ENCODE results near the gene RHO.
"Not testable (repeated sequence)": the region's sequence is repeated elsewhere in the genome, so short reads cannot be mapped to it uniquely, and the experiment has no call there.

The RHO gene

DNA sequence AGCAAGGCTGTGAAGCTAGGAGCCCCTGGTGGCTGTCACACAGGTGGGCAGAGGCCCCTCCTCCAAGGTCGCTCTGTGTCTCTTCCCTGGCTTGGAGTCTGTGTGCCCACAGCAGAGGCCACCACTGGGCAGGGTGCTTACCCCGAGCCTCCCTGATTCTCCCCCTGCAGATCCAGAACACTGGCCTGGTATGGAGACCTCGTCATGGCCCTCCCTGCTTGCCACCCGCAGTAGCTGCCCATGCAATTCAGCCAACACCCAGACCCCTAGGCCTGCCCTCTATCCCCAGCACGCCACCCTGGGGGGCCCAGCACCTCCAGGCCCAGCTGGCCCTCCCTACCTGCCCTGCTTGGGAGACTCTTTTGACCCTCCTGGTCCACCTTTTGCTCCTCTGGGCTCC, 5.5 kb upstream of the RHO start:
- DNase-seq = no peak

DNA sequence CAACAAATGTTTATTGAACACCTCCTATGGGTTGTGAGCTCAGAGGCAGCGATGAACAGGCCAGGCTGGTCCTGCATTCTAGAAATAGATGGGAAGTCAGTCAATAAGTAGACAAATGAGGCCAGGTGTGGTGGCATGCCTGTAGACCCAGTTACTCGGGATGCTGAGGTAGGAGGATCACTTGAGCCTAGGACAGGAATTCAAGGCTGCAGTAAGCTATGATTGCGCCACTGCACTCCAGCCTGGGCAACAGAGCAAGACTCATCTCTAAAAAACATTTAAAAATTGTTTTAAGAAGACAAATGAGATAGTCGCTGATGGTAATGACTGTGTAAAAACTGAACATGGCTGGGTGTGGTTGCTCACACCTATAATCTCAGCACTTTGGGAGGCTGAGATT, 4.4 kb upstream of the RHO start:
- no peak for DNase-seq

DNA sequence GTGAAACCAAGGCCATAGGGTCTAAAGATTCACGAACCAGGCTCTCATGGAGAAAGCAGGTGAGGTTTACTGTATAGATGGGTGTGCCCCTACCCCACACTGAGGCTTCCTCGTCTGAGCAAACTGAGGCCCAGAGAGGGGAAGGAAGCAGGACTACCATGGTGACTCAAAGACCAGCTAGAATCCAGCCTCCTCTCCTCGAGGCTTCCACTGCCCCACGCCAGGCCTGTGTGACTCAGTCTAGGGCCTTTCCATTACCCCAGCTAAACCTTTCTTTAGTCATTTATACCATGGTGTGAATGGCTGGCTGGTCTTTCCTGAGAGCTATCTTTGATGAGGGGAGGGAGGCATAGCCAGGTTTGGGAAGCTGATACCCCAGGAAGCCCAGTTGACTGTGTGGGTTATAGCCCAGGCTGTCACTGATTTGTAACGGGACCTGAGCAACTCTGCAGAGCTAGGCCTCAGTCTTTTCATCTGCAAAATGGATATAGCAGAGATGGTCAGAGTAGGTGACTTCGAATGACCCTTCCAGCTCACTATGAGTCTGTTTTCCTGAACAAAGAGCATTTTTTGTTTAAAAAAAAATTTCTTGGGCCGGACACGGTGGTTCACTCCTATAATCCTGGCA, 3.0 kb upstream of the RHO start:
- DNase-seq = no peak

DNA sequence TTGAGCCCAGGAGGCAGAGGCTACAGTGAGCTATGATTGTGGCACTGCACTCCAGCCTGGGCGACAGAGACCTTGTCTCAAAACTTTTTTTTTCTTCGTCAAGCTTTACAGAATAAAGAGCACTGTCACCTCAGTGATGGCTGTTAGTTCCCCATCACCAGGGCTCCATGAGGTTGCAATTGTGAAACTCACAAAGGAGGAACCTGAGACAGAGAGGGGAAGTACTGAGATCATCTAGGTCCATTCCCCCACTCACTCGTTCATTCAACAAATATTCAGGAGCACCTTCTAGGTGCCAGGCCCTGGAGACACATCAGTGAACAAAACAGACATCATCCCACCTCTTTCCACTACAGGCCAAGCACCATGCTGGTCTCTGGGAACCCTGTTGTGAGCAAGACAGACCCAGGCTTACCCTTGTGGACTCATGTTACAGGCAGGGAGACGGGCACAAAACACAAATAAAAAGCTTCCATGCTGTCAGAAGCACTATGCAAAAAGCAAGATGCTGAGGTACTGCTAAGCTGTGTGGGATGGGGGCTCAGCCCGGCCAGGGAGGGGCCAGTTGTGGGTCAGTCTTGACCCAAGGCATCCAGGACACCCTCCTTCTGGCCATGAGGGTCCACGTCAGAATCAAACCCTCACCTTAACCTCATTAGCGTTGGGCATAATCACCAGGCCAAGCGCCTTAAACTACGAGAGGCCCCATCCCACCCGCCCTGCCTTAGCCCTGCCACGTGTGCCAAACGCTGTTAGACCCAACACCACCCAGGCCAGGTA, 2.1 kb upstream of the RHO start:
- no peak for DNase-seq

DNA sequence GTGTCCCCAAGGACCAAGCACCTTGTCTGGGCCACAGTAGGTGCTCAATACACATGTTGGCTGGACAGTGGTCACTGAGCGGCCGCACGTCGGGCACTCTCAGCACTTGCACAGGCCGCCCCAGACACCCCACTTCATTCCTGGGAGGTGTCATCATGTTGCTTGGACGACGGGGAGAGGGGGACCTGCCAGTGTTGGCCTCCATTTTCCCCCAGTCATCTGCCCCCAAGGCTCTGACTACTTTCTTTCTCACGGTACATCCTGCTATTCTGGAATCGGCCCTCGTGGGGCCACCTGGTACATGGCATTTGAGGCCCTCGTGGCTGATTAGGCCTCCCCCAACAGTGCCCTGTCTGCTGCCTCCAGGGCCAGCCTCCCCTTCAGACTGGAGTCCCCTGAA, 1.2 kb upstream of the RHO start:
- no peak for DNase-seq

DNA sequence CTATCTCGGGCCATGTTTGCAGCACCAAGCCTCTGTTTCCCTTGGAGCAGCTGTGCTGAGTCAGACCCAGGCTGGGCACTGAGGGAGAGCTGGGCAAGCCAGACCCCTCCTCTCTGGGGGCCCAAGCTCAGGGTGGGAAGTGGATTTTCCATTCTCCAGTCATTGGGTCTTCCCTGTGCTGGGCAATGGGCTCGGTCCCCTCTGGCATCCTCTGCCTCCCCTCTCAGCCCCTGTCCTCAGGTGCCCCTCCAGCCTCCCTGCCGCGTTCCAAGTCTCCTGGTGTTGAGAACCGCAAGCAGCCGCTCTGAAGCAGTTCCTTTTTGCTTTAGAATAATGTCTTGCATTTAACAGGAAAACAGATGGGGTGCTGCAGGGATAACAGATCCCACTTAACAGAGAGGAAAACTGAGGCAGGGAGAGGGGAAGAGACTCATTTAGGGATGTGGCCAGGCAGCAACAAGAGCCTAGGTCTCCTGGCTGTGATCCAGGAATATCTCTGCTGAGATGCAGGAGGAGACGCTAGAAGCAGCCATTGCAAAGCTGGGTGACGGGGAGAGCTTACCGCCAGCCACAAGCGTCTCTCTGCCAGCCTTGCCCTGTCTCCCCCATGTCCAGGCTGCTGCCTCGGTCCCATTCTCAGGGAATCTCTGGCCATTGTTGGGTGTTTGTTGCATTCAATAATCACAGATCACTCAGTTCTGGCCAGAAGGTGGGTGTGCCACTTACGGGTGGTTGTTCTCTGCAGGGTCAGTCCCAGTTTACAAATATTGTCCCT, 1.2 kb downstream of the RHO start:
- no peak for DNase-seq

DNA sequence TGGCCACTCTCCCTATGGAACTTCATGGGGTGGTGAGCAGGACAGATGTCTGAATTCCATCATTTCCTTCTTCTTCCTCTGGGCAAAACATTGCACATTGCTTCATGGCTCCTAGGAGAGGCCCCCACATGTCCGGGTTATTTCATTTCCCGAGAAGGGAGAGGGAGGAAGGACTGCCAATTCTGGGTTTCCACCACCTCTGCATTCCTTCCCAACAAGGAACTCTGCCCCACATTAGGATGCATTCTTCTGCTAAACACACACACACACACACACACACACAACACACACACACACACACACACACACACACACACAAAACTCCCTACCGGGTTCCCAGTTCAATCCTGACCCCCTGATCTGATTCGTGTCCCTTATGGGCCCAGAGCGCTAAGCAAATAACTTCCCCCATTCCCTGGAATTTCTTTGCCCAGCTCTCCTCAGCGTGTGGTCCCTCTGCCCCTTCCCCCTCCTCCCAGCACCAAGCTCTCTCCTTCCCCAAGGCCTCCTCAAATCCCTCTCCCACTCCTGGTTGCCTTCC, 1.9 kb downstream of the RHO start:
- no peak for DNase-seq

DNA sequence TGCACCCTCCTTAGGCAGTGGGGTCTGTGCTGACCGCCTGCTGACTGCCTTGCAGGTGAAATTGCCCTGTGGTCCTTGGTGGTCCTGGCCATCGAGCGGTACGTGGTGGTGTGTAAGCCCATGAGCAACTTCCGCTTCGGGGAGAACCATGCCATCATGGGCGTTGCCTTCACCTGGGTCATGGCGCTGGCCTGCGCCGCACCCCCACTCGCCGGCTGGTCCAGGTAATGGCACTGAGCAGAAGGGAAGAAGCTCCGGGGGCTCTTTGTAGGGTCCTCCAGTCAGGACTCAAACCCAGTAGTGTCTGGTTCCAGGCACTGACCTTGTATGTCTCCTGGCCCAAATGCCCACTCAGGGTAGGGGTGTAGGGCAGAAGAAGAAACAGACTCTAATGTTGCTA, 2.4 kb downstream of the RHO start:
- no peak for DNase-seq

DNA sequence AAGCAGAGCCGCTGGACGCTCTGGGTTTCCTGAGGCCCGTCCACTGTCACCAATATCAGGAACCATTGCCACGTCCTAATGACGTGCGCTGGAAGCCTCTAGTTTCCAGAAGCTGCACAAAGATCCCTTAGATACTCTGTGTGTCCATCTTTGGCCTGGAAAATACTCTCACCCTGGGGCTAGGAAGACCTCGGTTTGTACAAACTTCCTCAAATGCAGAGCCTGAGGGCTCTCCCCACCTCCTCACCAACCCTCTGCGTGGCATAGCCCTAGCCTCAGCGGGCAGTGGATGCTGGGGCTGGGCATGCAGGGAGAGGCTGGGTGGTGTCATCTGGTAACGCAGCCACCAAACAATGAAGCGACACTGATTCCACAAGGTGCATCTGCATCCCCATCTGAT, 3.3 kb downstream of the RHO start:
- no peak for DNase-seq

DNA sequence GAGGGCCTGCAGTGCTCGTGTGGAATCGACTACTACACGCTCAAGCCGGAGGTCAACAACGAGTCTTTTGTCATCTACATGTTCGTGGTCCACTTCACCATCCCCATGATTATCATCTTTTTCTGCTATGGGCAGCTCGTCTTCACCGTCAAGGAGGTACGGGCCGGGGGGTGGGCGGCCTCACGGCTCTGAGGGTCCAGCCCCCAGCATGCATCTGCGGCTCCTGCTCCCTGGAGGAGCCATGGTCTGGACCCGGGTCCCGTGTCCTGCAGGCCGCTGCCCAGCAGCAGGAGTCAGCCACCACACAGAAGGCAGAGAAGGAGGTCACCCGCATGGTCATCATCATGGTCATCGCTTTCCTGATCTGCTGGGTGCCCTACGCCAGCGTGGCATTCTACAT, 3.8 kb downstream of the RHO start:
- no peak for DNase-seq

DNA sequence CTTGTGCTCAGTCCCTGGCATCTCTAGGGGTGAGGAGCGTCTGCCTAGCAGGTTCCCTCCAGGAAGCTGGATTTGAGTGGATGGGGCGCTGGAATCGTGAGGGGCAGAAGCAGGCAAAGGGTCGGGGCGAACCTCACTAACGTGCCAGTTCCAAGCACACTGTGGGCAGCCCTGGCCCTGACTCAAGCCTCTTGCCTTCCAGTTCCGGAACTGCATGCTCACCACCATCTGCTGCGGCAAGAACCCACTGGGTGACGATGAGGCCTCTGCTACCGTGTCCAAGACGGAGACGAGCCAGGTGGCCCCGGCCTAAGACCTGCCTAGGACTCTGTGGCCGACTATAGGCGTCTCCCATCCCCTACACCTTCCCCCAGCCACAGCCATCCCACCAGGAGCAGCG, 5.0 kb downstream of the RHO start:
- no peak for DNase-seq

DNA sequence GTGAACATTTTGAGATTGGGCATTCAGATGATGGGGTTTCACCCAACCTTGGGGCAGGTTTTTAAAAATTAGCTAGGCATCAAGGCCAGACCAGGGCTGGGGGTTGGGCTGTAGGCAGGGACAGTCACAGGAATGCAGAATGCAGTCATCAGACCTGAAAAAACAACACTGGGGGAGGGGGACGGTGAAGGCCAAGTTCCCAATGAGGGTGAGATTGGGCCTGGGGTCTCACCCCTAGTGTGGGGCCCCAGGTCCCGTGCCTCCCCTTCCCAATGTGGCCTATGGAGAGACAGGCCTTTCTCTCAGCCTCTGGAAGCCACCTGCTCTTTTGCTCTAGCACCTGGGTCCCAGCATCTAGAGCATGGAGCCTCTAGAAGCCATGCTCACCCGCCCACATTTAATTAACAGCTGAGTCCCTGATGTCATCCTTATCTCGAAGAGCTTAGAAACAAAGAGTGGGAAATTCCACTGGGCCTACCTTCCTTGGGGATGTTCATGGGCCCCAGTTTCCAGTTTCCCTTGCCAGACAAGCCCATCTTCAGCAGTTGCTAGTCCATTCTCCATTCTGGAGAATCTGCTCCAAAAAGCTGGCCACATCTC, 6.1 kb downstream of the RHO start:
- DNase-seq = no peak

DNA sequence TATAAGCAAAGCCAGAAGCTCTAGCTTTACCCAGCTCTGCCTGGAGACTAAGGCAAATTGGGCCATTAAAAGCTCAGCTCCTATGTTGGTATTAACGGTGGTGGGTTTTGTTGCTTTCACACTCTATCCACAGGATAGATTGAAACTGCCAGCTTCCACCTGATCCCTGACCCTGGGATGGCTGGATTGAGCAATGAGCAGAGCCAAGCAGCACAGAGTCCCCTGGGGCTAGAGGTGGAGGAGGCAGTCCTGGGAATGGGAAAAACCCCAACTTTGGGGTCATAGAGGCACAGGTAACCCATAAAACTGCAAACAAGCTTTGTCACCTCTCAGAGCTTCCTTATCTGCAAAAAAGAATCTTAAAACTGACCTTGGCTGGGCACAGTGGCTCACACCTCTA, 6.6 kb downstream of the RHO start:
- DNase-seq = no peak

DNA sequence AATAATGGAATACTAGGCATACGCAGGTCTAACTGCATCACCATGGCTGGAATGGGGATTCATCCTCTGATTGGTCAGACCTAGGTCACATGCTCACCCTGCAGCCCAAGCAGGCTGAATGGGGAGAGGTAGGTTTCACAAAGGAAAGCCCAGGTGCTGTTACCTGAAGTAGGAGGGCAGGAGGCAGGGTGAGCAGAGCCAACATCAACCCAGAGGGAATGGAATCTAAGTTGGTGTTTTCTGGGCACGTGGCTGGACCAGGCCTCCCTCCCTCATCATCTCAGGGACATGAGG, 7.9 kb downstream of the RHO start:
- DNase-seq = no peak

DNA sequence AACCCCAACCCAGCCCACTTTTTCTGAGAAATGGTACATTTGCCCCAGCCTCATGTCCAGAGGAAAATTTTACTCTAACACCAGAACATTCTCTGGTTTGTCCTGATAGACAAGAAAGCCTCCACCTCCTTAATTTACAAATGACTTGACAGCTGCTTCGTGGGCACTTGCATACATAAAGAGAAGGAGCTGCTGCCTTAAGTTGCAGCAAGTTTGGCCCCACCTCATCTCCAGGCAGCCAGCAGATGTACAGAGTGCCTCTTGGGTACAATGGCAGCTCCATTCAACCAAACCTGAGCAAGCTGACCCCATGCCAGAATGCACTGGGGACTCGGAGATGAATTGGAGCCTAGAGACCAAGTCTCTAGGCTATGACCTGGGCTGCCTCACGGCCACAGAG, 8.4 kb downstream of the RHO start:
- no peak for DNase-seq

DNA sequence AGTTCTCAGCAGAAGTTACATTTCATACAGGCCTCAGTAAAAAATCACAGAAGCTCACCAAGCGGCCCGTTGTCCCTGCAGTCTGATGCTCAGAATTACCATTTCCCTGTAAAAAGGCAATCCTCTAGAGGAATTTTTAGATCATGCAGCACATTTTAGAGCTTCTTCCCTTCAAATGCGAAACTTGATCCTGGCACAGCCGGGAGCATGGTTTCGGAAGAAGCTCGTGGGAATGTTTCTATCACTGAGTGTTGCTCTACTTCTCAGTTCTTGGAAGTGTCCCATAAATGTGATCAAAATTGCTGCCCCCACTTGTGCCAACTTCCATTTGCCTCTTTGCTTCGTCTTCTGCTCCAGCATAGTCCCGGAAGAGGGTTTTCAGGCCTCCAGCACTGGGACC, 10.8 kb downstream of the RHO start:
- no peak for DNase-seq

DNA sequence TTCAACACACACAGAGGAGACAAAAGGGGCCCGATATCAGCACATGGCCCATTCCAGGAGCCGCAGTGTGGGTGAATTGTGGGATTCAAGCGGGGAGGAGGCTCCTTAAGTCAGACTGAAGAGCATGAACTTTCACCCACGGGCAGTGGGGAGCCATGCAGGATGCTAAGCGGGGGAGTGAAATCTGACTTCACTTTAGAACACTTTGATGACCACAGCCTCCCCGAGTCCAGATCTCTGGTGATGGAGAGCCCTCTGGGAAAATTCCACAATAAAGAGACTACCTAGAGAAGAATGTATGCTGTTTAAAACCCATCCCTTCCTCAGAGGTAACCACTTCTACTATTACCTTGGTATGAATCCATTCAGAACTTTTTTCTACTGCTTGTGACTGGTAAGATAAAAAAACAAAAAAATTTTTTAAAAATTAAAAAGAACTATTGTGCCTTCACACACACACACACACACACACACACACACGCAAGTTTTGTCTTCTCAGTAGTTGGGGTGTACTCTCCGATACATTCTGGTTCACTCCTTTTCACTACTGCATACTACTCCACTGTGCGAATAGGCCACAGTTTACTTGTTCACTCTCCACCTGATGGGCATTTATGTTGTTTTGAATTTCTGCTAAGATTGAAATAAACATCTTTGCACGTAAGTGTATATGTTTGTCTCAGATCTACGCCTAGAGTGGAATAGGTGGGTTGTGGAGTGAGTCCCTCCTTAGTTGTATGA, 12.5 kb downstream of the RHO start:
- DNase-seq = no peak

DNA sequence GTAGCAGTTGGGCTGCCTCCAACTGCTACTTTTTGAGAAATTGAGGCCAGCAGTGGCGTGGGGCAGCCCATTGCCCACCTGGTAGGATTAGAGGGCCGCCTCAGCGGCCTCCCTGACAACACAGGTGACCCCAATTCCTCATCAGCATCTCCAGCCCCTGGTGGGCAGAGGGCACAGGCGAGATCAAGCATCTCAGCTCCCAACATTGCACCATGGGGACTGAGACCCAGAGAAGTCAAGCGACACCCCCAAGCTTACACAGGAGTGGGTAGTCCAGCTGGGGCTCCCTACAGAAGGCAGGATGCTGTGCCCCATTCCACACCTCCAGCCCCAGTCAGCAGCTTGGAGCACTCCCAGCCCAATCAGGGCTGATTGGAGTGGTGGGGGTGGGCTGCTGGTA, 14.3 kb downstream of the RHO start:
- DNase-seq = no peak

DNA sequence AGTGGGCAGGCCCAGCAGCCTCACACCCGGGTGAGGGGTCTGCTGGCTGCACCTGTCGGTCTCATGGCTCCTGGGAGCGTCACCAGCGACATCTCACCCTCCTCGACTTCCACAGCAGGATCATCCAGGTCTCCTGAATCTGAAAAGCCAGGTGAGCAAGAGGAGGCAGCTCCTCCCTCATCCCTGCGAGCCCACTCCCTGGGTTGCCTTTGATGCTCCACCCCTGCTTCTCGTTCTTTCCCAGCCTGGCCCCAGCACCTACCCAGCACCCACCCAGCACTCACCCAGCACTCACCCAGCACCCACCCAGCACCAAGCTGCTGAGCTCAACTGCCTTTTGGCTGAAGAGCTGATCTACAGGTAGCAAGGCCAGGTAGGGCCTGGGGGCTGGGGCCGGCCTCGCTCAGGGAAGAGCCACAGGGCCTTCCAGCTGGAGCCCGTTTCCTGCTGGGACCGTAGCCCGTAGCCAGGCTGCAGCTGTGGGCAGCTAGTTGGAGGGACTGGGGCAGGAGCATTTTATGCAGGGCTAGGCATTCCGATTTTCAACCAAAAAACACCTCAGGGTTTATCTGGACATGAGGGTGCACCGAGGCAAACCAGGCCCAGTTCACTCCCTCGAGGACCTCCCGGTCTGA, 14.8 kb downstream of the RHO start, which contains the start of gene H1-8:
H1-8 (plus strand) TSS at position 20 of the 635 bp plus-strand sequence; CDS start at position 64, 44 bp downstream.
- no peak for DNase-seq

DNA sequence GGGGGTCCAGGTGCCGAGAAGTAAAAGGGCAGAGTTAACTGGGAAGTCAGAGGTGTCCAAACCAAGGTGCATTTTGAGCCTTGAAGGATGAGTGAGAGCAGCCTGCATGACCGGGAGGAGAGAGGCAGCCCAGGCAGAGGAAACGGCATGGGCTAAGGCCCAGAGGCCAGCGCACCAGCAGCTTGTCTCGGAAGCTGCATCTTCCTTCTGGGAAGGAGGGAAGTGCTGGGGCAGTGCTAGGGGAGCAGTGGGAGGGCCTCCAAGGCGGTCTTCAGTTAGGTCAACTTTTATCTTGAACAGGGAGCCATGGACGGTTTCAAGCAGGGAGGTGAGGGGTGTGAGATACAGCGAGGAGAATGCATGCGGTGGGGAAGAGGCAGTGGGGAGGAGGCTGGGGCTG, 15.6 kb downstream of the RHO start:
- no peak for DNase-seq

DNA sequence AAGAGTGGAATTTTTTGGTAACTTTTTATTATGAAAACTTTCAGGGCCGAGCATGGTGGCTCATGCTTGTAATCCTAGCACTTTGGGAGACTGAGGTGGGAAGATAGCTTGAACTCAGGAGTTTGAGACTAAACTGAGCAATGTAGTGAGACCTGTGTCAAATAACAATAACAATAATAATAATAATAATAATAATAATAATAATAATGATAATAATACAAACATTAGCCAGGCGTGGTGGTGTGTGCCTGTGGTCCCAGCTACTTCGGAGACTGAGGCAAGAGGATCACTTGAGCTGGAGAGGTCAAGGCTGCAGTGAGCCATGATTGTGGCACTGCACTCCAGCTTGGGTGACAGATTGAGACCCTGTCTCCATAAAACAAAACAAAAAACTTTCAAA, 17.5 kb downstream of the RHO start:
- DNase-seq = not testable (repeated sequence)

DNA sequence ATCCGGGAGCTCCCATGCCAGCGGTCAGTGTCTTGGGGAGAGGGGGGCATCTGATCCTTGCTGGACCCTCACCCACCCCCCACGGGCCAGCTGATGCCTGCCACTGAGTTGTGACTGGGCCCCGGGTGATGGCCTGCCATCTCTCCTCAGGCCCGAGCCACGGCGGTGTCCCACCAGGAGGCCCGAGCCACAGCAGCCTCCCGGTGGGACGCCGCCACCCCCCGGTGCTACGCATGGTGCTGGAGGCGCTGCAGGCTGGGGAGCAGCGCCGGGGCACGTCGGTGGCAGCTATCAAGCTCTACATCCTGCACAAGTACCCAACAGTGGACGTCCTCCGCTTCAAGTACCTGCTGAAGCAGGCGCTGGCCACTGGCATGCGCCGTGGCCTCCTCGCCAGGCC, 18.8 kb downstream of the RHO start:
- no peak for DNase-seq

All from NCI-H345 (cell line).